ENCODE results near the gene TYRP1. TPM values are rescaled to one million over a fixed set of nuclear protein-coding genes. Genes with fewer than 3 reads are reported as not detected.

The TYRP1 gene, protein sequence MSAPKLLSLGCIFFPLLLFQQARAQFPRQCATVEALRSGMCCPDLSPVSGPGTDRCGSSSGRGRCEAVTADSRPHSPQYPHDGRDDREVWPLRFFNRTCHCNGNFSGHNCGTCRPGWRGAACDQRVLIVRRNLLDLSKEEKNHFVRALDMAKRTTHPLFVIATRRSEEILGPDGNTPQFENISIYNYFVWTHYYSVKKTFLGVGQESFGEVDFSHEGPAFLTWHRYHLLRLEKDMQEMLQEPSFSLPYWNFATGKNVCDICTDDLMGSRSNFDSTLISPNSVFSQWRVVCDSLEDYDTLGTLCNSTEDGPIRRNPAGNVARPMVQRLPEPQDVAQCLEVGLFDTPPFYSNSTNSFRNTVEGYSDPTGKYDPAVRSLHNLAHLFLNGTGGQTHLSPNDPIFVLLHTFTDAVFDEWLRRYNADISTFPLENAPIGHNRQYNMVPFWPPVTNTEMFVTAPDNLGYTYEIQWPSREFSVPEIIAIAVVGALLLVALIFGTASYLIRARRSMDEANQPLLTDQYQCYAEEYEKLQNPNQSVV
- polyA plus RNA-seq (2011; rRNA removed) (0.26 and 0.38 TPM in 2 replicates), polyA minus RNA-seq (2011; rRNA and poly(A)+ RNA removed) (0.22 TPM in 1 of 2 replicates, not detected in the other)

DNA sequence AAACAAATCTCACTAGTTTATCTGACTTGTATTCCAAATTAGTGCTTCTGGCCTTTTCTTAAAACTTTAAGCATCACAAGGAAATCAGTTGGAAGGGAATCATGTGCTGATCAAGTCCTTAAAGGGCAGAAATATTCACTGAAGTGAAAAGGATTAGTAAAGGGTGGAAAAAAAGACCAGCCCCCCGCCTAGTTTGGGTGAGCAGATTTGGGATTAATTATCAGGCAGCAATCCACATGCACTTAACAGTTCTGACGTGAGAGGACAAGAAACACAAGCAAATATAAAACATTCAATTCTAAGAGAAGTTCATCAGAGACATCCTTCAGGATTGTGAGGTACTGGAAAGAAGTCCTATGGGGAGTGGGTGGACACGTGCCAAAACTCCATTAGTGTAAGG is at the start of gene TYRP1:
Gene TYRP1 (plus strand): TSS at position 245 of the 400 bp plus-strand sequence. CDS start 612 bp downstream, outside the sequence.
- no peaks in the 10 kb centered on the region for H3K27me3 ChIP-seq (ENCODE audit: control insufficient read depth, insufficient read depth, low read length)
- H3K9me3 ChIP-seq (ENCODE audit: control insufficient read depth, insufficient read depth, low read length), result no peaks in the 10 kb centered on the region
- CTCF ChIA-PET, result no interaction called here
- no peak for DNase-seq (ENCODE audit: low read depth, low spot score)
- TF ChIP-seq, protein P1, sequence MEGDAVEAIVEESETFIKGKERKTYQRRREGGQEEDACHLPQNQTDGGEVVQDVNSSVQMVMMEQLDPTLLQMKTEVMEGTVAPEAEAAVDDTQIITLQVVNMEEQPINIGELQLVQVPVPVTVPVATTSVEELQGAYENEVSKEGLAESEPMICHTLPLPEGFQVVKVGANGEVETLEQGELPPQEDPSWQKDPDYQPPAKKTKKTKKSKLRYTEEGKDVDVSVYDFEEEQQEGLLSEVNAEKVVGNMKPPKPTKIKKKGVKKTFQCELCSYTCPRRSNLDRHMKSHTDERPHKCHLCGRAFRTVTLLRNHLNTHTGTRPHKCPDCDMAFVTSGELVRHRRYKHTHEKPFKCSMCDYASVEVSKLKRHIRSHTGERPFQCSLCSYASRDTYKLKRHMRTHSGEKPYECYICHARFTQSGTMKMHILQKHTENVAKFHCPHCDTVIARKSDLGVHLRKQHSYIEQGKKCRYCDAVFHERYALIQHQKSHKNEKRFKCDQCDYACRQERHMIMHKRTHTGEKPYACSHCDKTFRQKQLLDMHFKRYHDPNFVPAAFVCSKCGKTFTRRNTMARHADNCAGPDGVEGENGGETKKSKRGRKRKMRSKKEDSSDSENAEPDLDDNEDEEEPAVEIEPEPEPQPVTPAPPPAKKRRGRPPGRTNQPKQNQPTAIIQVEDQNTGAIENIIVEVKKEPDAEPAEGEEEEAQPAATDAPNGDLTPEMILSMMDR (IDR thresholded peaks at IDR 0.05; ENCODE audit: low read depth, low read length), result no peak
- no peak within 1 kb of the TSS for H3K4me3 ChIP-seq (ENCODE audit: low read depth, low read length)
- H3K27ac ChIP-seq (ENCODE audit: low read depth, low read length), result no peak within 1 kb of the TSS
- POLR2A ChIA-PET, result no interaction called here

DNA sequence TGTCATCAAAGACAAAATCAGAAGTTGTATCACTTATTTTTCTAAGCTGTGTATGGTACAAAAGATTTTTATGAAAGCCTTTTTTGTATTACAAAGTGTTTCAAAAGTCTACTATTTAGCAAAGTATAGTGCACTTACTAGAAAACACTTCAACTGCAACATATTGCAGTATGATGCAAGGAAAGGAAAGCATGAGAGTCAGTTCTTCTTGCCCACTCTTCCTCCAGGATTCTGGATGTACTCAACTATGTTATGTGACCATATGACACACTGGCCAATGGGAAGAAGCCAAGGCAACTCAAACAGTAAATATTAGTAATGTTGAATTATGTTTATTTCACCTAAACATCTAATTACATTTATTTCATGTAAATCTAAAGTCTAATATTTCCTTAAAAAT is 49.5 kb upstream of the TYRP1 start:
- H3K27me3 ChIP-seq (ENCODE audit: control insufficient read depth, insufficient read depth, low read length), result no peaks in the 10 kb centered on the region
- no peaks in the 10 kb centered on the region for H3K9me3 ChIP-seq (ENCODE audit: control insufficient read depth, insufficient read depth, low read length)
- no peak overlapping the region for H3K27ac ChIP-seq (ENCODE audit: low read depth, low read length)
- no peak overlapping the region for H3K4me3 ChIP-seq (ENCODE audit: low read depth, low read length)
- ChIA-PET CTCF (no interaction called here), POLR2A (no interaction called here)
- TF ChIP-seq, protein P1 (IDR thresholded peaks at IDR 0.05; ENCODE audit: low read depth, low read length), result no peak
- DNase-seq (ENCODE audit: low read depth, low spot score), result no peak

DNA sequence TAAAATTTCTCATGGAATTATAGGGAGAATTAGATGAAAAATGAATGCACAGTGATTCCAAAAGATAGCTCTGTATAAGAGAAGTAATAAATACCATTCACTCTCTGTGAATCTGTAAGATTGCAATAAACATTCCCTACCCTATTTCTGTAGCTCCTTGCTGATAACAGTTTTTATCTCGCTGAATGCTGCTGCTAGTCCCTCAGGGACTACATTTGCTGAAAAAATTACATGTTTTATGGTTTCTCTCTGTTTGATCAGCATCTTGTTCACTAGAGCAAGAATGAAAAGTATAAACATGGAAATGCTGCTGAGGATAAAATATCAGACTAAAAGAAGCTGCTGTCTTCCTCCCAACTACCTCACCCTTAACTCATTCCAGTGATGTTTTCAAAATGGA is 44.3 kb upstream of the TYRP1 start:
- POLR2A ChIA-PET, result no interaction called here
- H3K27ac ChIP-seq (ENCODE audit: low read depth, low read length), result no peak overlapping the region
- TF ChIP-seq, protein P1 (IDR thresholded peaks at IDR 0.05; ENCODE audit: low read depth, low read length), result no peak
- CTCF ChIA-PET, result interaction anchor here (2.7 kb wide), 1 partner anchor 9 kb away, joined by 9 read pairs; no protein-coding TSS in a partner anchor
- no peak overlapping the region for H3K4me3 ChIP-seq (ENCODE audit: low read depth, low read length)
- no peaks in the 10 kb centered on the region for H3K9me3 ChIP-seq (ENCODE audit: control insufficient read depth, insufficient read depth, low read length)
- DNase-seq (ENCODE audit: low read depth, low spot score), result no peak
- no peaks in the 10 kb centered on the region for H3K27me3 ChIP-seq (ENCODE audit: control insufficient read depth, insufficient read depth, low read length)

DNA sequence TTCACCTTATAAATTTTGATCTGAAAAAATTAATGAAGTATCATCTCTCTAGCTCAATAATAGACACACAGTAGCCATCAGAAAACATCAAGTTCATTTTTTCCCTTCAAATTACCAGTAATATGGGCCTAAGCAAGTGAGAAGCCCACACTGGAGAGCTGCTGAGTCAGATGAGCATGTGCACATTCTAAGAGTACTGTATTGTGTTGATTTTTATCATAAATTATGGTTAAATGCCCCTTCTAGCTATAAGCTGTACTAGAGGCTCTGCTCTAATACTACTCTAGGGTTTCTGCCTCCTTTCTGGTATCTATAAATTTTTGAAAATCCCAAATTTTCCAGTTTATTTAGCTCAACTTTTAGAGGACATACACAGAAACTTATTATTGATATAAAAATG is 42.1 kb upstream of the TYRP1 start:
- POLR2A ChIA-PET, result no interaction called here
- Histone ChIP-seq H3K27me3 (ENCODE audit: control insufficient read depth, insufficient read depth, low read length) (no peaks in the 10 kb centered on the region), H3K9me3 (ENCODE audit: control insufficient read depth, insufficient read depth, low read length) (no peaks in the 10 kb centered on the region), H3K4me3 (ENCODE audit: low read depth, low read length) (no peak overlapping the region), H3K27ac (ENCODE audit: low read depth, low read length) (no peak overlapping the region)
- no peak for DNase-seq (ENCODE audit: low read depth, low spot score)
- CTCF ChIA-PET, result interaction anchor here (0.6 kb wide), 2 partner anchors 10 to 124 kb away, joined by 3 read pairs; no protein-coding TSS in a partner anchor
- TF ChIP-seq, protein P1 (IDR thresholded peaks at IDR 0.05; ENCODE audit: low read depth, low read length), result no peak

DNA sequence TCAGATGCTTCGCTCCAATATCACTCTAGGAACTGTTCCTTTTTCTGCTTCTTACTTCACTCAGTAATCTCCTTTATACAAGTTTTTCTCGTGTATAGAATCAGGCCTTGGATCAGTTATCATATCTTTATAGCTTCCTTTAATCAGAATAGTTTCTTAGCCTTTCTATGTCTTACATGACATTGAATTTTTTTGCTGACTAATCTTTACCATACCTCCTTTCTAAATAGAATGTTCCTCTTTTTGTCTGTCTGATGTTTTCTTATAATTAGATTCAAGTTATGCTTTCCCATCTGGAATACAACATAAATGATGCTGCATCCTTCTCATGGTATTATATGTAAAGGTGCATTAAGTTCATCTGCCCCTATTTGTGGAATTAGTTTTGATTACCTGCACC is 40.2 kb upstream of the TYRP1 start:
- TF ChIP-seq, protein P1 (IDR thresholded peaks at IDR 0.05; ENCODE audit: low read depth, low read length), result no peak
- Histone ChIP-seq H3K4me3 (ENCODE audit: low read depth, low read length) (no peak overlapping the region), H3K27me3 (ENCODE audit: control insufficient read depth, insufficient read depth, low read length) (no peaks in the 10 kb centered on the region), H3K9me3 (ENCODE audit: control insufficient read depth, insufficient read depth, low read length) (0 out of 2 replicates have a peak, but pooled peaks cover 2% of the 10 kb centered on the region), H3K27ac (ENCODE audit: low read depth, low read length) (no peak overlapping the region)
- DNase-seq (ENCODE audit: low read depth, low spot score), result no peak
- CTCF ChIA-PET, result no interaction called here
- POLR2A ChIA-PET, result no interaction called here

All from AG04450 (cell line).